ENCODE results near the gene SLC39A11.
"Not testable (repeated sequence)": the region's sequence is repeated elsewhere in the genome, so short reads cannot be mapped to it uniquely, and the experiment has no call there.

SLC39A11 gene

DNA sequence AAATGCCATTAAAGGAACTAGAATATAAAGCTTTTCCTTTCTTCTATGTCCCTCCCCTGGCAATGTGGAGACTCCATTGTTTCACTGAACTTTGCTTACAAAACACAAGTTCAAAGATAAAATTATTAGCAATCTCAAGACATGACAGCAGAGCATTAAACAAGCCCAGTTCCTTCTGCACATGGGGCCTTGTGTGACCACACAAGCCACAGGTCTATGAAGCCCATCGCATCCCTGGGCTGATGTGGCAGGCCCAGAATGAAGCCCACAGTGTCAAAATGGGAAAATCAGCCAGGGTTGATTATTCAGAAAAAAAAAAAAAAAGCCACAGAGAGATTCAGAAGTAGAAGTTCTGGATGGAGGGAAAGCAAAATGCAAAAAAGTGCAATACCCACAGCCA is 12.9 kb upstream of the SLC39A11 start:
- DNase-seq: no peak

DNA sequence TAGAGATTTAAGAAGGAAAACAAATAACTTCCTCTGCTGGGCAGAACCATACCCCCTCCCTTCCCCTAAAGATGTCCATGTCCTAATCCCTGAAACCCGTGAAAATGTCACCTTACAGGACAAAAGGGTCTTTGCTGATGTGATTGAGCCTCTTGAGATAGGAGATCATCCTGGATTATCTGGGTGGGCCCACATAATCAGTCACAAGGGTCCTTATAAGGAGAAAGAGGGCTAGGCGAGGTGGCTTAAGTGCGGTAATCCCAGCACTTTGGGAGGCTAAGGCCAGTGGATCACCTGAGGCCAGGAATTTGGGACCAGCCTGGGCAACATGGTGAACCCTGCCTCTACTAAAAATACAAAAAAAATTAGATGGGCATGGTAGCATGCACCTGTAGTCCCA is 12.0 kb upstream of the SLC39A11 start:
- DNase-seq: no peak

DNA sequence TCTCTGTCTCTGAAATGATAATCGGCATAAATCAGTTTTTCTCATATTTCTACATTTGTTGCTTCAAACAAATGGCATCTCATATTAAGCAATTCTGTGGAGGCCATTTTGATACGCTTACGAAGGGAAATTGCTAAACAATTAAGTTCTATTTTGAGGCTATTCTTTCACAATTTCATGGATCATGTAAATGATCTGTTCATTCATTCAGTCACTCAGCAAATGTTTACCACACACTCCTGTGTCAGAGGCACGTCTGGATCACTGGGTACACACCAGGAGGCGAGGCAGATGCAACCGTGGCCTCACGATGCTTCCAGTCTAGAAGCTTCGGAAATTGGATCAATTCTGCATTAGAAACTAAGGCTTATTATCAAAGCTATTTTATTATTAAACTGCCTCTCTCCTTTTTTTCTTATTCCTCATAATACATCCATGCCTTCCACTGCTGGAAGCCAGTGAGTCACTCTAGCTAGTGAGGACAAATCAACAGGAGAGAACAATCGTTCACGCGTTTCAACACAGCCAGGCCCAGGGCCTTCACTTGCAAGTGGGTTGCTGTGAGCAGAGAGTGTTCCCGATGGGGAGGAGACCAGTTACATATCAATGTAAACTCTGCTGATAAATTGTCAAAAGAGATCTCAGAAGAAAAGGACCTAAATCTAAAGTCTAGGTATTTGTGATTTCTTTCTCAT is 11.3 kb upstream of the SLC39A11 start:
- no peak for DNase-seq

DNA sequence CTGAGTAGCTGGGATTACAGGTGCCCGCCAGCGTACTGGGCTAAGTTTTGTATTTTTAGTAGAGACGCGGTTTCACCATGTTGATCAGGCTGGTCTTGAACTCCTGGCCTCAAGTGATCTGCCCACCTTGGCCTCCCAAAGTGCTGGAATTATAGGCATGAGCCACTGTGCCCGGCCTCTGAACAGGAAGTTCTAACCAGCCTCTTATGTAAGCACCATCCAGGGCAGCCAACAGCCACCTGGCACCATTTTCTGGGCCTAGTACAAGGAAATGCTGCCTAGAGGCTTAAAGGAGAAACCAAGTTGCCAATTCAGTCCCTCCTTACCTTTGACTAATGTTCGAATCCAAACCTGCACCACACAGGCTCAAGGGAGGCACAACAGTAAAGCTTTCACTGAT is 8.5 kb upstream of the SLC39A11 start:
- DNase-seq: no peak

DNA sequence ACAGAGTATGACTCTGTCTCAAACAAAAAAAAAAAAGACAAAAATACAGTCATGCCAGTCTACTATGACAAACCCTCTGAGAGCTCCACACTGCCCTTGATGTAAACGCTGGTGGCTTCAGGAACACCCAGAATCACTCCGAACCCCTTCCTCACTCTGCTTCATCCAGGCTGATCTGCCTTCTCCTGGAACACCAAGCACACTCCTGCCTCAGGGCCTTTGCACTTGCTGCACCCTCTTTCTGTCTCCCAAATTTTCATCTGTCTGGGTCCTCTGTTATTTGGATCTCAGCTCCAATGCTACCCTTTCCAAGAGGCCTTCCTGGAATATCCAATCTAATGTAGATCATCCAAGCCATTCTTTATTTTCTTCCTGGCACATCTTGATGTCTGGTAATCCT is 7.9 kb upstream of the SLC39A11 start:
- no peak for DNase-seq

DNA sequence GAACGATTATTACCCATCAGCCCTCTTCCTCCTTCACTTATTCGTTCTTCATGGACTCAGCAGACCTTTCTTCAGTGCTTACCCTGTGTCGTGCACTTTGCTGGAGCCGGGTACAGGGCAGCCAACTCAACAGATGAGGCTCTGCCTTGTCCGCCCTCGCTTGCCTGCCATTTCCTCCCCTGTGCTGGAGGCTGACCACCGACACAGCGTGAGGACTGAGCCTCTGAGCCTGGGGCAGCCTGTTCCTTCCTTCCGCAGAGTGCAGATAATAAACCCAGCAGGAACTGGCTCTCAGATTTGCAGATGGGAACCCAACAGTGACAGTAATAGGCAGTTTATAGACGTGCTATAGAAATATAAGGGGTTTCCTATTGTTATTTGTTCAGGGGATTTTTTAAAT is 7.0 kb upstream of the SLC39A11 start:
- DNase-seq: no peak

DNA sequence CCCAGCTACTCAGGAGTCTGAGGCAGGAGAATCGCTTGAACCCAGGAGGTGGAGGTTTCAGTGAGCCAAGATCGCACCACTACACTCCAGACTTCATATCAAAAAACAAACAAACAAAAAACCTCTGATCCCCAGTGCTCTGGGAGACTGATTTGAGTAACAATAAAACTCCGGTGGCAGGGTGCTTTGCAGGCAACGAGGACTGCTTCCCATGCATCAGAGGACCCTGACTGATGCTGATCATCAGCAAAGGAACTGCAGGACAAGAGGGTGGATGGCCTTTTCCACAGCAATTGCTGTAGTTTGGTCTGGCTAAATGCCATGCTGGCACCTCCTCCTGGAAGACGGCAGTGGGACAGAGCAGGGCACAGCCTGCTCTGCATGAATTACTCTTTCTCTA is 6.4 kb upstream of the SLC39A11 start:
- no peak for DNase-seq

DNA sequence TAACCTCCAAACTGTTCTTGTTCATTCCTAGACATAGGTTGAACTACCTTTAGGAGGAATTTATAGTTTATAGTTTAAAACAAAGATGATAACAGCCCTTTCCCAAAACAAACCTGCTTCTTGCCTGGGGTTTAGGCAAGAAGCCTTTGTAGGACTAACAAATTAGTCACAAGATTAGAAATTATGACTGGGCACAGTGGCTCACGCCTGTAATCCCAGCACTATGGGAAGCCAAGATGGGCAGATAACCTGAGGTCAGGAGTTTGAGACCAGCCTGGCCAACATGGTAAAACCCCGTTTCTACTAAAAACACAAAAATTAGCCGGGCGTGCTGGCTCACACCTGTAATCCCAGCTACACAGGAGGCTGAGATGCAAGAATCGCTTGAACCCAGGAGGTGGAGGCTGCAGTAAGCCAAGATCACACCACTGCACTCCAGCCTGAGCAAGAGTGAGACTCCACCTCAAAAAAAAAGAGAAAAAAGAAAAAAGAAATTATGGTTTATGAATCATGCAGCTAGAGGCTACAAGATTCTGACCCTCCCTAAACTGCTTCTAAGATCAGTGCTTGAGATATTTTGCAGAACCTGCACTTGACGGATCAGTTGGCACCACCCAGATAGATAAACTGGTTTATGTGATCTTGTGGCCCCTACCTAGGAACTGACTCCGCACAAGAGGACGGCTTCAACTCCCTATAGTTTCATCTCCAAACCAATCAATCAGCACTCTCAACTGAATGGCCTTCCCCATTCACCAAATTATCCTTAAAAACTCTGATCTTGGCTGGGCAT is 5.7 kb upstream of the SLC39A11 start:
- DNase-seq: not testable (repeated sequence)

DNA sequence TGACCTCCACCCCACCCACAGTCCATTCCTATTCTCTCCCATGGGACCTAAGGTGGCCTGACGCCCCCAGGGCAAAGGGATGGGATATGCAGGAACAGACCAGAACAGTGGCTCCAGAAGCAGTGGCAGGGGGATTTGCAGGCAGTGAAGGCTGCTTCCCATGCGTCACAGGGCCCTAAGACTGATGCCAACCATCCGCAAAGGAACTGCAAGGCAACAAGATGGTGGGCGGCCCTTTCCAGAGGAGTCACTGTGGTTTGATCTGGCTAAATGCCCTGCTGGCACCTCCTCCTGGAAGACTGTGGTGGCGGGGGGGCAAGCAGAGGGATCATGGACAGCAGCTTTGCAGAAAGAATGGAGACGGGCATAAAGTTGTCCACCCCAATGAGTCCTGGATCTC is 4.4 kb upstream of the SLC39A11 start:
- no peak for DNase-seq

DNA sequence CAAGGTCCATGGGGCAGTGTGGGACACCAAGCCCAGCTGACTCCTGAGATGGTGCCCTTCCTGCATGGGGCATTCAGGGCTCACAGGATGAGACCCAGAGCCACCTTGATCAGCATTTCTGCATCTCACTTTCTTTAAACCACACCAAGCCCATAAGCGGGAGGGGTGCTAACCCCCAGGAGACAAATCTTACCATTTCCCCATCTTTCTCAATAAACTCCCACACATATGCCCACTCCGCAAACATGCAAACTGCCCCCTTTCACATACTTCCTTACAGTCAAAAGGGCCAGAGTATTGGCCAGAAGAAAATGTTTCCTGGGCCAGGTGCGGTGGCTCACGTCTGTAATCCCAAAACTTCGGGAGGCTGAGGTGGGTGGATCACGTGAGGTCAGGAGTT is 3.7 kb upstream of the SLC39A11 start:
- DNase-seq: no peak

DNA sequence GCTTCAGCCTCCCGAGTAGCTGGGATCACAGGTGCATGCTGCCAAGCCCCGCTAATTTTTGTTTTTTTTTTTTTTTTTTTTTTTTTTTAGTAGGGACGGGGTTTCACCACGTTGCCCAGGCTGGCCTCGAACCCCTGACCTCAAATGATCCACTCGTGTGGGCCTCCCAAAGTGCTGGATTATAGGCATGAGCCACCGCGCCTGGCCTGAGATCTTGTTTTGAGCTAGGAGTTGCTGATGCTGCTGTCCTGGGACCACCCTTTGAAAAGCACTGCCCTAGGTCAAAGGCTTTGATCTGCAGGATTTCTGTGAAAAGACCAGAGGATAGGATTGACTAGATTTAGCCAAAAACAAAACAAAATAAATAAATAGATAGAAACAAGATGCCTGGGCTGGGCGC is 798 bp upstream of the SLC39A11 start:
- no peak for DNase-seq

DNA sequence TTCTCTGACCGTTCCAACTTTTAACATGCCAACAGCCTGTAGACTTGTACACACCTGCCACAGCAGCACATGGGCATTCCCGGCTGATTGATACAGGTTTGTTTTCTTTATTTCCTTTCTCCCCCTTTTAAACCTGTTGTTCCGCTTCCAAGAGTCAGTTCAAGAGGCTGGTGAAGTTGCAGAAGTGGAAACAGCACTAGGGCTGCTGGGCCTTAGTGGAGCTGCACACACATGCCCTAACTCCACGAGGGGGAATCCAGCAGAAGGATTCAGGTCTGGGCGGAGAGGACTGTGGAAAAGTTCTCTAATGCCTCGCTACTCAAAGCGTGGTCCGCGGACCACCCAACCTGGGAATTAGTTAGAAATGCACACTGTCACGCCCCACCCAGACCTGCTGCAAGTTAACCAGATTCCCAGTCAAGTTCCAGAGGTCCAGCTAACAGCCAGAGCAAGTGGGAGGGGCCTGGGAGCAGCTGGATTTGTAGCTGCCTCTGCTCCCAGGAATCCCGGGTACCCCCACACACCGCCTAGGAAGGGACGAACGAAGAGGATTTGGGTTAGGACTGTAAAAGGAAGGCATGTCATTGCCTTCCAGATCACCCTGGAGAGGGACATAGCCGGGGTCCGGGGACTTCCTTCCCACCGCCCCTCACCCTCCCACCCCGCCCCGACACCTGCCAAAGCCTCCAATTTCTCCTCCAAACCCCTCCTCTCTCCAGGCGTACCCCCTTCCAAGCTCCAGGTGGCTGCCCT is 542 bp downstream of the SLC39A11 start:
- peak in 1 of 2 experiments; percentile 34 for DNase-seq

DNA sequence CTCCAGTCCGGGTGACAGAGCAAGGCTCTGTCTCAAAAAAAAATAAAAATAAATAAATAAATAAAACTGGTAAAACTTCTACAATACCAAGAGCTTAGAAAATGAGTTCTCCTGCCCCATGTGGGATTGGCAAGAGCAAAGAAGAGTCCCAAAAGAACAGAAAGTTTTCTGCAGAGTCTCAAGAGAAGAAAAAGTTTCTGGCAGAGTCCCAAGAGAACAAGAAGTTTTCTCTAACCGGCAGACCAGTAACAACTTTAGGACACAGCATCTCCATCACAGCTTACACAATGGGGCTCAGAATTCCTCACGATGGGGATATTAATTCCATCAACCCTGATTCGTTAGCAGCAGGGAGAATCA is 1.1 kb downstream of the SLC39A11 start:
- DNase-seq: no peak

DNA sequence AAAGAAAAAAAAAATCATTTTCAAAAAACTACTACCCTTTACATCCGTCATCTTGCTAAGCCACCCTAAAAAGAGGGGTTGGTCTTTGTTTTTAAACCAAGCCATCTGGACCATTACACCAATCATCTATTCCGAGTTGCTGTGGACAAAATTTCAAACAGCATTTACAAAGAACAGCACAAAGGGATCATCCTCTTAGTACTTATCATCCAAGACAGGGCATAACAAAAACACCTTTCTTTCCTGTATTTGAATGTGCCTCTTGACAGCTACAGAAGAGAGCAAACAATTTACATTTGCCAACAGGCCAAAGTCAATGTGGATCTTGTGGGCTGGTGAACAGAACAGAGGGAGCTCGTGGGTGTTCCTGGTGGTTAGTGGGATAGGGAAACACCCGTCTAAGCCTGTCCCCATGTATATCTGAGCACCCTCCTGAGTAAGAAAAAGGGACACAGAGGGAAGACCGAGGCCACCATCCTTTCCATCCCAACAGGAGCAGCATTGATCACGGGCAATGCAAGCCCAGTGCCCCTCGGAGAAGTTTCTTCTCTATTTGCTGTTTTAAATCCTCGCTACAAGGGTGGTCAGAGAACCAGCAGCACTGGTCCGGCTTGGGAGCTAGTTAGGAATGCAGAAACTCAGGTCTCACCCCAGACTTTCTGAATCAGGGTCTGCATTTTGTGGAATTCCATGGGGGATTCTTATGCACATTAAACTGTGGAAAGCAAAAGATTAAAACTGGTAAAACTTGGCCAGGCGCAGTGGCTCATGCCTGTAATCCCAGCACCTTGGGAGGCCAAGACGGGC is 1.9 kb downstream of the SLC39A11 start:
- DNase-seq: no peak

DNA sequence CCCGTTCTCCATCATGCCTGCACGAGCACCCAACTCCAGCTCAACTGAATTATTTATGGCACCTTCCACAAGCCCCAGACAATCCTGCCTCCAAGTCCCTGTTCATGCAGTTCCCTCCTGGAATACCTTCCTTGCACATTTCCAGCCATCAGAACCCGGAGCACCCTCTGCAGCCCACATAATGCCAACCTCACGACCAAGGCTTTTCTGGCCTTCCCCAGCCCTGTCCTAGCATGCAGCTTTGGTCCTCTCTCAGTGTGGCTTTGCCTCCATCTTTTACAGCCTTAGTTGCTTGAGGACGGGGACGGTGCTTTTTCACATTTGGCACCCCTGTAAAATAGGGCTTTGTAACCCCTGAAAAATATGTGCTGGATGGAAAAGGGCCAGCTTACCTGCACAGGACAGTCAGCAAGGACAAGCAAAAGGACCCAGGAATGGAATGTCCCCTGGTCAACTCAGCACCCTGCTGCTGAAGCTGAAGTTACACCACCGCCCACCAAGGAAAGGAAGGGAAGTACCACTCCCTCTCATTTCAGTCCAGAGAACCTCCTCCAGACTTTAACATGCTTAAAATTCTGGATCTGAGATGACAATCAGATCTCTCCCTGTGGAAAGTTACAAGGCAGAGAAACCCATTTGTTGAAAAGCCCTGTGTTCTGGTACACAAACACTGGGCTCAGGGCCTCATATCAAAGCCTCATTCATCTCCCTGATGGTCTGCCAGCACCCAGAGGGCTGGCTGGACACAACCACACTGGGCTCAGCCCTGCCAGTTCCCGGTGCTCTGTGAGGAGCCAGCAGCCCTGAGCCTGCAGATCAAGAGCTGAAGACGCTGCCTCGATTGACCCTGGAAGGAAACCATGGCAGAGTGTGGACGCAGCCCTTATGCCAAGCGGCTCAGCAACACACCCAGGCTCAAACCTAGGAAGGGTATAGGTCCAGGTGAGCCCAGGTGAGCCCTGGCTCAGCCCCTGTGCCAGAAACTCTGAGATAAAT is 2.9 kb downstream of the SLC39A11 start:
- DNase-seq: no peak

DNA sequence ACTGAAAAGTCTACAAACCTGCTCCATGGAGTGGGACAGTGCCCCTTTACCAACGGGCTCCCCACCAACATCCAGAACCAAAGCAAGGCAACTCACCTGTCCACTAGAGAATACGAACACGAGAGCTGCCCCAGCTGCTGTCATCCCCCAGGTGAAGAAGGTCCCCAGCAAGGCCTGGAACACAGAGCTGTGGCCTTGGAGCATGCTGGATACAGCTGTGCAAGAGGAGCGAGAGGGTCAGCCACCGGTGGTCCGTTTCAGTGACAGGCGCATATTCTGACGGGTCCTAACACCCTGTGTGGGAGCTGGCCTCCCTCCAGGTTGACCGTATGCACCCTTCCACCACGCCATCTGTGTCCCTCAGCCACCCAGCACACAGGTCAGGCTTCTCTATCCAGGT is 3.9 kb downstream of the SLC39A11 start:
- no peak for DNase-seq

DNA sequence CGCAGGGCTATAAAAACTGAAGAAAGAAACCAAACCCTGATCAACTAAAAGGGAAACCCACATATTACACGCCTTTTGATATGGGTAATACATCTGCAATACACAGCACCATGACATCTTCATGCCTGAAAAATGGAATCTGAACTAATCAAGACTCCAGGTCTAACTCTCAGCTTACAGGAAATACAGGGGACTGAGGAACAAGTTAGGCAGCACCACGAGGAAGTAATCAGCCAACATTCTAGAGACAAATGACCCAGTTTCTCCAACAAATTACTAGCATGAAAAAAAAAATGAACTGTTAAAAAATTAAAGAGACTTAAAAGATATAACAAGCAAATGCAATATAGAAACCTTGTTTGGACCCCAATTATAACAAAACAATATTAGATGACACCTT is 9.1 kb downstream of the SLC39A11 start:
- no peak for DNase-seq

DNA sequence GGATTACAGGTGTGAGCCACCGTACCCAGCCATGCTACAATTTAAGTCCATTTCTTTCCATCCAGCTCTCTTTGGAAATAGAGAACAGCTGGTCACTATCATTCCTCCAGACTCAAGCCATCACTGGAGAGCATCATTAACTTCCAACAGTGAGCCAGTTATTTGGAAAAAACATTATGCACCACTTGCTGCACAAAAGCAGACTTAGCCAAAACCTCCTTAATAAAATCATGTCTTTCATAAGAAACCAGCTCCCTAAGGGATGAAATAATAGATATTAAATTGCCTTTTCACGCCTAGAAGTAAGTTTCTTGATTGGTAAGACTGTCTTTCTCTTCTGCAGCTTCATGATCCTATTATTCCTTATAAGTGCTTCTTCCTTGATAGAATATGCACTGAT is 17.9 kb downstream of the SLC39A11 start:
- DNase-seq: no peak

DNA sequence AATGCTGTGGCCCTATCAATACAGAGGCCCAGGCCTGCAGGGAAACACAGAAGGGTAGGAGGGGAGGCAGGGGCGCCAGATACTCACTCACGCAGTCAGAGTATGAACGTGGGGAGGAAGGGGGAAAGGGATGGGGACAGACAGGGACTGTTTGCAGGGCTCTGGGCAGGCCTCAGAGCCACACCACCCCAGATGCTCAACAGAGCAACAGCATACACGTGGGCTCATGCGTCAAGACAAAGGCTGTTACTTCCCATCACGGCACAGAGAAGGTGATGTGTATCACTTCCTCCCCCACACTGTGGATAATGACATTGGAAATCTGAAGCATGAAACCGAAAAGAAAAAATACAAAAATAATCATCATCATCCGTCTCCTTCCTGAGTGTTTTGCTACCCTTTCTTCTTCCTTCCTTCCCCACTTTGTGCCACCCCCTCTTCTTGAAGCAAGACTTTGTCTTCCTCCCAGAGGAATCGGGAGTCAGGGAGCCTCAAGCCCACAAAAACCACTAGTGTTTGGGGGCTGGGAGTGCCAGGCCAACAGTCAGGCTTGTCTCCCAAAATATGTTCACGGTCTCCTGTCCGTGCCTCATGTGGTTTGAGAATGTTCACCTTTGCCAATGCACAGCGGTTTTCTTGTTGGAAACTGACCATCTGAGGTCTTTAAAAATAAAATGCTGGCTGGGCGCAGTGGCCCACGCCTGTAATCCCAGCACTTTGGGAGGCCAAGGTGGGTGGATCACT is 20.1 kb downstream of the SLC39A11 start:
- no peak for DNase-seq

DNA sequence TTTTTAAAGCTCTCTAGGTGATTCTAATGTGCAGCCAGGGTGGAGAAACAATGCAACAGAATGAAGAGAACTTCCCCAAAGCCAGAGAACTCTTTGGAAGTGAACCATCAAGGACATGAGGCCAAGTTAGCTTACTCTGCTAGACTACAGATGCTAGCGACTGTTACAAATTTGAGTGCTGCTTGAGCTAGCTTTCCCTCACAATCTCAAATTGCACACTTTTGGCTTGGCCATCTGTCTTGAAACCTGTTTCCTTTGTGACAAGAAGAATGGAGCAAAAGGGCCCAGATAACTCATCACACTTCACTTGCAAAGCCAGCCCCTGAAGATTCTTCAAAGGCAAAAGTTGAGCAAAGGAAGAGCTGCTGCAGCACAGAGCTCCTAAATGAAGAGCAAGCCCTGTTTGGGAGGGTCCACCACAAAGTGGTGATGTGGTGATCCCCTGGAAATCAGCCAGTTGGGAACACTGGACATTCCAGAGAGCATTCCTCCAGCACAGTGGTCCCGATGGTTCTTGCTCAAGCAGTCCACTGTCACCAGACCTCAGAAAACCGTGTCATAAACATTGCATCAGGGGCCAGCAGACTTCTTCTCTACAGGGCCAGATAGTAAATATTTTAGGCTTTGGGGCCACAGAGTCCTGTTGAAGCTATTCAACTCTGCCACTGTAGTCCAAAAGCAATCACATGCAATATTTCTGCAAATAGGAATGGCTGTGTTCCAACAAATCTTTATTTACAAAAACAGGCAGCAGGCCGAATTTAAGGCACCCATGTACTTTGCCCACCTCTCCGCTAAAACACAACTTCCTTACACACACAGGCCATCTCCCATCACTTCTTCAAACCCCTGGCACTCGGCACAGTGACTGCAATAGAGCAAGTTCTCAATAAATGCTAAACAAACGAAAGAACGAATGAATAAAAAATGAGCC is 21.2 kb downstream of the SLC39A11 start:
- no peak for DNase-seq
